K562 (cell line): ENCODE data around the gene ZNF747. TPM values are rescaled to one million over a fixed set of nuclear protein-coding genes. Genes with fewer than 3 reads are reported as not detected.

Experiments
- CHCHD3 ChIP-seq: fragments of 250-450 bp; sonication (Bioruptor Pico); IDR thresholded peaks from 2 replicates; pipeline ENCODE4 v2.1.2; 2022; ENCODE audit warnings: mild to moderate bottlenecking
- POLR2AphosphoS2 ChIP-seq: IDR thresholded peaks from 2 replicates; pipeline ENCODE4 v1.6.1; 2012; ENCODE audit warnings: low read length, improper control_type of control experiment
- RBFOX2 ChIP-seq: fragments of 200-400 bp; formaldehyde crosslinking; IDR thresholded peaks from 2 replicates; pipeline ENCODE4 v1.6.1; 2017; ENCODE audit warnings: low read depth, mild to moderate bottlenecking, low read length, moderate library complexity
- RREB1 ChIP-seq: fragments of 250-450 bp; sonication (Bioruptor Pico); IDR thresholded peaks from 2 replicates; pipeline ENCODE4 v1.4.0; 2020
- TEAD4 ChIP-seq, 2 experiments: sonication (generic) in 1 of 2; formaldehyde crosslinking in 1 of 2; IDR thresholded peaks; 2 replicates each; pipeline versions ENCODE4 v1.6.1 to v1.8.0; 2012 to 2022; ENCODE audit warnings: borderline replicate concordance in 1 of 2, inconsistent platforms in 1 of 2, low read length in 1 of 2, mild to moderate bottlenecking in 1 of 2, missing genetic modification reagents in 1 of 2
- VEZF1 ChIP-seq: fragments of 200-800 bp; sonication (Bioruptor generic); IDR thresholded peaks from 2 replicates; pipeline ENCODE4 v1.6.1; 2017; ENCODE audit warnings: missing genetic modification characterization, missing compliant biosample characterization
- ZNF347 ChIP-seq: fragments of 450-650 bp; formaldehyde crosslinking; IDR thresholded peaks from 2 replicates; pipeline ENCODE4 v1.4.0; 2020; ENCODE audit warnings: low read depth, mild to moderate bottlenecking, moderate library complexity
- ZNF398 ChIP-seq: fragments of 250-450 bp; sonication (Bioruptor Pico); IDR thresholded peaks from 2 replicates; pipeline ENCODE4 v1.8.0; 2021; ENCODE audit warnings: moderate library complexity, mild to moderate bottlenecking, inconsistent platforms
- ZNF436 ChIP-seq: fragments of 250-450, 450-650 bp; sonication (Bioruptor Pico); formaldehyde crosslinking; IDR thresholded peaks from 2 replicates; pipeline ENCODE4 v1.7.0; 2020; ENCODE audit warnings: mild to moderate bottlenecking
- polyA plus RNA-seq, 8 experiments: library from polyadenylated mRNA; depleted of rRNA in 4 of 8; stranded (reverse) in 5 of 8; unstranded in 3 of 8; fragments of >200 nt; fragmentation: Nextera tagmentation in 2 of 8; fragmentation: Illumina TruSeq in 1 of 8; extraction: Ambion mirVana in 2 of 8; extraction: Trizol in 1 of 8; gene quantifications; 2 replicates each; pipeline versions ENCODE4 v1.2.1 to v1.2.3, GENCODE V29; 2011 to 2014; ENCODE audit warnings: inconsistent platforms in 1 of 8, missing spikeins in 1 of 8
- total RNA-seq, 7 experiments: library from RNA; depleted of rRNA in 6 of 7; stranded (reverse); fragments of >200 nt in 6 of 7; fragmentation: Illumina TruSeq in 2 of 7; extraction: Trizol in 2 of 7; gene quantifications; 2 replicates each; pipeline versions ENCODE4 v1.2.1 to v1.2.3, GENCODE V29; 2011 to 2021; ENCODE audit warnings: low replicate concordance in 1 of 7

ZNF747 gene
- total and polyA plus RNA-seq, 9 of the 15 experiments (the other 6 are each of a cell fraction or from before 2014, with no cell fraction given) = 0.14 to 3.3 (median 1.5) TPM

- TF ChIP-seq ZNF398 (no peak), RBFOX2 (peak; percentile 36; the same call in 1 of the 2 replicates), VEZF1 (CRISPR knock-in tag) (no peak), ZNF347 (no peak), CHCHD3 (CRISPR knock-in tag) (no peak), TEAD4 (IDR thresholded peaks at IDR 0.05; ENCODE audit: low read length) (peak; percentile 30; the same call in 1 of the 2 replicates), TEAD4 (CRISPR knock-in tag; IDR thresholded peaks at IDR 0.05; ENCODE audit: borderline replicate concordance) (no peak), ZNF436 (CRISPR knock-in tag) (no peak), POLR2AphosphoS2 (peak; percentile 47; the same call in 1 of the 2 replicates), RREB1 (CRISPR knock-in tag) (no peak)
These were observed 10.7 kb downstream of the ZNF747 start (continued) for GRCh38 chr16:30523768-30524574.
